Esophagus muscularis mucosa (tissue), 4 donors: ENCODE results near the gene UBA5. TPM values are rescaled to one million over a fixed set of nuclear protein-coding genes. Genes with fewer than 3 reads are reported as not detected.
A peak's percentile ranks its signal among the peaks of the same experiment; 100 is the strongest.
"Not testable (repeated sequence)": the region's sequence is repeated elsewhere in the genome, so short reads cannot be mapped to it uniquely, and the experiment has no call there.

Source experiments
- DNase-seq: peaks from one replicate; pipeline ENCODE4 v3.0.0-alpha.2; 2017; ENCODE audit errors: extremely low spot score
- H3K27ac ChIP-seq, 4 donors: fragments of 200-600 bp; sonication (generic); replicated peaks in 1 of 4; 1 replicate in 3 of 4; 2 replicates in 1 of 4; pipeline ENCODE4 v1.5.1; 2016 to 2019; ENCODE audit warnings: mild to moderate bottlenecking in 1 of 4
- H3K27me3 ChIP-seq, 4 donors: fragments of 200-600 bp; sonication (generic); one replicate each; pipeline versions ENCODE4 v1.5.1 to v1.6.0; 2016 to 2019
- H3K36me3 ChIP-seq, 4 donors: fragments of 200-600 bp; sonication (generic); one replicate each; pipeline ENCODE4 v1.5.1; 2016 to 2019
- H3K4me1 ChIP-seq, 4 donors: fragments of 200-600 bp; sonication (generic); one replicate each; pipeline ENCODE4 v1.5.1; 2016 to 2019
- H3K4me3 ChIP-seq, 4 donors: fragments of 200-600 bp; sonication (generic); 1 replicate in 2 of 4; 2 replicates in 2 of 4; pipeline ENCODE4 v1.5.1; 2016 to 2019; ENCODE audit warnings: mild to moderate bottlenecking in 4 of 4, moderate library complexity in 1 of 4
- H3K9me3 ChIP-seq, 4 donors: fragments of 200-600 bp; sonication (generic); 1 replicate in 3 of 4; 2 replicates in 1 of 4; pipeline ENCODE4 v1.5.1; 2016 to 2019
- EP300 ChIP-seq: sonication (generic); formaldehyde crosslinking; IDR thresholded peaks from one replicate; pipeline ENCODE4 v1.6.1; 2017; ENCODE audit warnings: antibody characterized with exemption
- POLR2A ChIP-seq: fragments of 450-650 bp; IDR thresholded peaks from one replicate; pipeline ENCODE4 v1.6.1; 2017; ENCODE audit warnings: antibody characterized with exemption, moderate library complexity, mild to moderate bottlenecking, low read depth
- POLR2AphosphoS5 ChIP-seq, 2 donors: sonication (generic); formaldehyde crosslinking; IDR thresholded peaks; one replicate each; pipeline ENCODE4 v1.6.1; 2017; ENCODE audit warnings: antibody characterized with exemption in 2 of 2
- WGBS: methylation state at CpG from one replicate; pipeline ENCODE4 v1.1.5; 2018; 5-methylcytosine and 5-hydroxymethylcytosine counted together
- intact Hi-C: fragments of 100-400 bp; cut with DNase I; formaldehyde crosslinking; loops from one replicate; pipeline ENCODE4 v1.15.1; 2023
- total RNA-seq, 4 donors: library from RNA; depleted of rRNA; stranded (reverse); fragments of >200 nt; gene quantifications; one replicate each; pipeline versions ENCODE4 v1.1.0 to v1.2.1, GENCODE V29; 2016
- TF ChIP-seq, protein P1 (sequence below), 3 experiments: fragments of 200-600 bp in 2 of 3; fragments of 450-650 bp in 1 of 3; sonication (generic) in 2 of 3; IDR thresholded peaks; one replicate each; pipeline ENCODE4 v1.5.1; 2017 to 2019; ENCODE audit warnings: antibody characterized with exemption in 3 of 3, mild to moderate bottlenecking in 2 of 3, moderate library complexity in 1 of 3

UBA5 gene
- total RNA-seq, 4 donors from 2014 or later, result 23.7 to 42.2 (median 31.7) TPM

DNA sequence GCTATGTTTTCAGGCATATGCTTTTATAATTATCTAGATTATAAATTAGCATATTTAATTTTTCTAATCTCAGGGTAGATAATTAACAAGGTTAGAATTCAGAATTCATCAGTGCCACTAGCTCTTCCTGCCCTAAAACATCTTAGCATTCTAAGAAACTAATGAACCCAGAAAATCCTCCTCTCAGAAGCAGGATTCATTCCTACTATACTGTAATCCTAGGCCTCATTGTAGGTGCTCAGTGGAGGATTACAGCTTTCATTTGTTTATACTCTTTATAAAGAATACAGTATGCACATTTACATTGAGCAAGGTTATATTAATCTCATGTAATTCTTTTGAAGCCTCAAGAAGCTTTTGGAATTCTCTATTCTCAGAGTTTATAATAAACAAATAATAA lies 21.4 kb upstream of the UBA5 start:
- H3K4me3 ChIP-seq, result no peak overlapping the region
- no peaks in the 10 kb centered on the region for H3K27me3 ChIP-seq
- no peaks in the 10 kb centered on the region for H3K4me1 ChIP-seq
- H3K9me3 ChIP-seq, result no peaks in the 10 kb centered on the region
- peaks cover 20 to 69% (median 37%) of the 10 kb centered on the region in 4 donors for H3K36me3 ChIP-seq
- intact Hi-C loops, result no loop called here
- no peak overlapping the region for H3K27ac ChIP-seq
- TF ChIP-seq, protein P1, sequence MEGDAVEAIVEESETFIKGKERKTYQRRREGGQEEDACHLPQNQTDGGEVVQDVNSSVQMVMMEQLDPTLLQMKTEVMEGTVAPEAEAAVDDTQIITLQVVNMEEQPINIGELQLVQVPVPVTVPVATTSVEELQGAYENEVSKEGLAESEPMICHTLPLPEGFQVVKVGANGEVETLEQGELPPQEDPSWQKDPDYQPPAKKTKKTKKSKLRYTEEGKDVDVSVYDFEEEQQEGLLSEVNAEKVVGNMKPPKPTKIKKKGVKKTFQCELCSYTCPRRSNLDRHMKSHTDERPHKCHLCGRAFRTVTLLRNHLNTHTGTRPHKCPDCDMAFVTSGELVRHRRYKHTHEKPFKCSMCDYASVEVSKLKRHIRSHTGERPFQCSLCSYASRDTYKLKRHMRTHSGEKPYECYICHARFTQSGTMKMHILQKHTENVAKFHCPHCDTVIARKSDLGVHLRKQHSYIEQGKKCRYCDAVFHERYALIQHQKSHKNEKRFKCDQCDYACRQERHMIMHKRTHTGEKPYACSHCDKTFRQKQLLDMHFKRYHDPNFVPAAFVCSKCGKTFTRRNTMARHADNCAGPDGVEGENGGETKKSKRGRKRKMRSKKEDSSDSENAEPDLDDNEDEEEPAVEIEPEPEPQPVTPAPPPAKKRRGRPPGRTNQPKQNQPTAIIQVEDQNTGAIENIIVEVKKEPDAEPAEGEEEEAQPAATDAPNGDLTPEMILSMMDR (IDR thresholded peaks at IDR 0.05), result no peak
- TF ChIP-seq POLR2AphosphoS5 (IDR thresholded peaks at IDR 0.05) (no peak), POLR2A (no peak), EP300 (no peak)
- DNase-seq, result no peak

DNA sequence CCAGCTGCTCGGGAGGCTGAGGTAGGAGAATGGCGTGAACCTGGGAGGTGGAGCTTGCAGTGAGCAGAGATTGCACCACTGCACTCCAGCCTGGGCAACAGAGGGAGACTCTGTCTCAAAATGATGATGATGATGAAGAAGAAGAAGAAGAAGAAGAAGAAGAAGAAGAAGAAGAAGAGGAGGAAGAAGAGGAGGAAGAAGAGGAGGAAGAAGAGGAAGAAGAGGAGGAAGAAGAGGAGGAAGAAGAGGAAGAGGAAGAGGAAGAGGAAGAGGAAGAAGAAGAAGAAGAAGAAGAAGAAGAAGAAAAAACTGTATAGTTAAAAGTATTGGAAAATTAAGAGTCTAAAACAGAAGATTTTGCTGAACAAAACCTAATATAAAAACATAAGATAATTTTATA lies 18.7 kb upstream of the UBA5 start:
- H3K9me3 ChIP-seq, H3K4me3 ChIP-seq, H3K27ac ChIP-seq, H3K27me3 ChIP-seq, DNase-seq, H3K4me1 ChIP-seq, intact Hi-C loops: not testable (repeated sequence)
- 96% methylated on average over 2 of the region's 2 CpGs for WGBS
- peaks cover 20 to 61% (median 36%) of the 10 kb centered on the region in 4 donors for H3K36me3 ChIP-seq

DNA sequence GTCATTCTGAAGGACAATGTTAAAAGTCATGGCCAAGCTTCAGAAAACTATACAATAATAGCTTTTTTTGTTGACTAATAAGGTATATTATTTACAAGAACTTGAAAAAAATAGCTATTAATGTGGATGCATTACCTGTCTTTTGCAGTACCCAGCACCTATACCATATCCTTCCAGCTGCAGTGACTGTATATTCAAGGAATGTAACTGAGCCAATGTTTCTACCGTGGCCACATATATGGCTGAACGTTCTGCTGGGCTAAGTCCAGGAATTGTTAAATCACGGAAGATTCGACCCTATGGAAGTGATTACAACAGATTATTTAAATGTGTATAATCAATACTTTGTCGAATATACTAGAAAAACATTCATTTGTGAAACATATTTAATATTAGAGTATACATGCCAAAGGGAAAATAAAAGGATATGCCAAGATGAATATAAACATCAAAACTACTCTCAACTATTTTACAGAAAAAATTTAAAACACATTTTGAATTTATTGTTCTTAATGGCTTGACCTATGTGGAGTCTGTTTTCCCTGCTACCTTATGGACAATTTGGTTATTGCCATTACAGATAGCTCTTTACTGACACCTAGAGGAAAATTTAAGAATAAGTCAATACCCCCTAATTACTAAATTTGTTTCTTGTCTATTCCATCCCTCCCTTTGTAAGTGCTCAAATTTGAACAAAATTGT lies 18.1 kb upstream of the UBA5 start:
- TF ChIP-seq, protein P1 (IDR thresholded peaks at IDR 0.05), result peak; percentile 63 to 82 (median 73)
- no peak for TF ChIP-seq POLR2AphosphoS5 (IDR thresholded peaks at IDR 0.05)
- no peaks in the 10 kb centered on the region for H3K27me3 ChIP-seq
- DNase-seq, result no peak
- 75% methylated on average over 5 of the region's 5 CpGs for WGBS
- H3K9me3 ChIP-seq, result no peaks in the 10 kb centered on the region
- H3K27ac ChIP-seq, result no peak overlapping the region
- no peak overlapping the region for H3K4me3 ChIP-seq
- peaks cover 17 to 61% (median 33%) of the 10 kb centered on the region in 4 donors for H3K36me3 ChIP-seq
- intact Hi-C loops, result loop anchor here (2.0 kb wide), 1 partner anchor 105 kb away; no protein-coding TSS in a partner anchor
- no peaks in the 10 kb centered on the region for H3K4me1 ChIP-seq

DNA sequence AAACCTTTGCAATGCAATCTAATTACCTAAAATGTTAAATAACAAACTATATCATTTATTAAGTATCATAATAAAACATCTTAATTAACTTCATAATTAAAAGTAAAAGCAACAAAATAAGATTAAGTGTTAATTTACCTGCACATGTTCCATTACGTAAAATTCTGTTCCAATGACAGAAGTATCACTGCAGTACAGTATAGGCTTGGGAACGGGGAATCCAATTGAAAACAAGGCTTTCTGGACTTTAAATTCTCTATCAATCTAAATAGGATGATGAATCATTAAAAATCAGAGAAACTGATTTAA lies 17.6 kb upstream of the UBA5 start:
- no peak overlapping the region for H3K4me3 ChIP-seq
- no peaks in the 10 kb centered on the region for H3K9me3 ChIP-seq
- H3K27ac ChIP-seq, result no peak overlapping the region
- no peaks in the 10 kb centered on the region for H3K4me1 ChIP-seq
- 62% methylated on average over 2 of the region's 2 CpGs for WGBS
- DNase-seq, result no peak
- intact Hi-C loops, result loop anchor here (2.0 kb wide), 1 partner anchor 106 kb away; no protein-coding TSS in a partner anchor
- peaks cover 12 to 56% (median 31%) of the 10 kb centered on the region in 4 donors for H3K36me3 ChIP-seq
- TF ChIP-seq POLR2A (no peak), POLR2AphosphoS5 (IDR thresholded peaks at IDR 0.05) (no peak), EP300 (no peak)
- TF ChIP-seq, protein P1 (IDR thresholded peaks at IDR 0.05), result no peak
- H3K27me3 ChIP-seq, result no peaks in the 10 kb centered on the region

DNA sequence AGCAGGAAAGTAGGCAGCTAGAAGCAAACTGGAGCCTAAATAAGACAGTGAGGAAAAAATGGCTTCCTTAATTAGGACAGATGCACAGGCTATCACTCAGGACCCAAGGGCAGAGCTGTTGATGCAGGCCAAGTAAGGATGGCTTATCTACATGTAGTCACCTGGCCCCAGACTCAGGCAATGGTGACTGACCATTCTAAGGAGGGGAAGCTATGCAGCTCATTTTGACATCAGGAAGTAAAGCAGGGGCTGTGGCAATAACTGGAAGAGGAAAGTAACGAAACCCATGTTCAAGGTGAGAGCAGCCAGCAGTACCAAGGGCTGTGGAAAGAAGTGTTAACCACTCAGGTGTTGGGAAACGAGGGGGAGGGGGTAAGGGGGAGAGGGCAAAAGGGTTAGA lies 16.8 kb upstream of the UBA5 start:
- Histone ChIP-seq H3K27me3 (no peaks in the 10 kb centered on the region), H3K4me3 (no peak overlapping the region), H3K27ac (no peak overlapping the region), H3K9me3 (no peaks in the 10 kb centered on the region), H3K4me1 (no peaks in the 10 kb centered on the region), H3K36me3 (peaks cover 8 to 48% (median 26%) of the 10 kb centered on the region in 4 donors)
- TF ChIP-seq, protein P1 (IDR thresholded peaks at IDR 0.05), result no peak
- TF ChIP-seq POLR2A, result no peak
- no peak for TF ChIP-seq EP300
- TF ChIP-seq POLR2AphosphoS5 (IDR thresholded peaks at IDR 0.05), result no peak
- no peak for DNase-seq
- intact Hi-C loops, result loop anchor here (2.0 kb wide), 1 partner anchor 107 kb away; no protein-coding TSS in a partner anchor
- WGBS, result 61% methylated on average over 2 of the region's 2 CpGs
